Uterus (tissue), 2 donors: ENCODE results near the gene NRXN3.

ENCODE experiments used
- POLR2A ChIP-seq, 2 donors: fragments of 450-650 bp; IDR thresholded peaks; one replicate each; pipeline ENCODE4 v1.6.1; 2016; ENCODE audit warnings: antibody characterized with exemption in 2 of 2, mild to moderate bottlenecking in 1 of 2, moderate library complexity in 1 of 2
- TF ChIP-seq, protein P1 (sequence below), 4 experiments: fragments of 200-600 bp in 2 of 4; fragments of 450-650 bp in 2 of 4; sonication (generic) in 2 of 4; IDR thresholded peaks; one replicate each; pipeline ENCODE4 v1.5.1; 2016 to 2019; ENCODE audit warnings: antibody characterized with exemption in 4 of 4, mild to moderate bottlenecking in 2 of 4, moderate library complexity in 1 of 4

- TF ChIP-seq POLR2A (IDR thresholded peaks at IDR 0.05) = no peak
- TF ChIP-seq, protein P1, sequence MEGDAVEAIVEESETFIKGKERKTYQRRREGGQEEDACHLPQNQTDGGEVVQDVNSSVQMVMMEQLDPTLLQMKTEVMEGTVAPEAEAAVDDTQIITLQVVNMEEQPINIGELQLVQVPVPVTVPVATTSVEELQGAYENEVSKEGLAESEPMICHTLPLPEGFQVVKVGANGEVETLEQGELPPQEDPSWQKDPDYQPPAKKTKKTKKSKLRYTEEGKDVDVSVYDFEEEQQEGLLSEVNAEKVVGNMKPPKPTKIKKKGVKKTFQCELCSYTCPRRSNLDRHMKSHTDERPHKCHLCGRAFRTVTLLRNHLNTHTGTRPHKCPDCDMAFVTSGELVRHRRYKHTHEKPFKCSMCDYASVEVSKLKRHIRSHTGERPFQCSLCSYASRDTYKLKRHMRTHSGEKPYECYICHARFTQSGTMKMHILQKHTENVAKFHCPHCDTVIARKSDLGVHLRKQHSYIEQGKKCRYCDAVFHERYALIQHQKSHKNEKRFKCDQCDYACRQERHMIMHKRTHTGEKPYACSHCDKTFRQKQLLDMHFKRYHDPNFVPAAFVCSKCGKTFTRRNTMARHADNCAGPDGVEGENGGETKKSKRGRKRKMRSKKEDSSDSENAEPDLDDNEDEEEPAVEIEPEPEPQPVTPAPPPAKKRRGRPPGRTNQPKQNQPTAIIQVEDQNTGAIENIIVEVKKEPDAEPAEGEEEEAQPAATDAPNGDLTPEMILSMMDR (IDR thresholded peaks at IDR 0.05) = no peak
Measured at GRCh38 chr14:79298373-79298772, 1128.2 kb downstream of the NRXN3 start.
